Stimulated activated CD4-positive, alpha-beta T cell treated with anti-CD3 and anti-CD28 coated beads, Interleukin-4, amount 100 ng/mL, for 1 hour (primary cell): ENCODE measurements around the gene ALG6.
"Not testable (repeated sequence)": the region's sequence is repeated elsewhere in the genome, so short reads cannot be mapped to it uniquely, and the experiment has no call there.

Experiments
- DNase-seq: peaks from one replicate; pipeline ENCODE4 v3.0.0-alpha.2; 2020

Gene ALG6

GRCh38 chr1:63418101-63418500 is 50.7 kb downstream of the ALG6 start:
- DNase-seq, result no peak

- DNase-seq, result not testable (repeated sequence)
Observed at GRCh38 chr1:63420746-63421145, 53.3 kb downstream of the ALG6 start.

GRCh38 chr1:63423649-63424048 is 56.2 kb downstream of the ALG6 start:
- no peak for DNase-seq

- DNase-seq, result no peak
Observed at GRCh38 chr1:63428815-63429214, 61.4 kb downstream of the ALG6 start.

GRCh38 chr1:63429281-63429680 is 61.9 kb downstream of the ALG6 start:
- DNase-seq, result no peak

- DNase-seq, result no peak
Observed at GRCh38 chr1:63435161-63435560, 67.7 kb downstream of the ALG6 start.

- DNase-seq, result no peak
Observed at GRCh38 chr1:63442141-63442475, 74.7 kb downstream of the ALG6 start.

GRCh38 chr1:63448731-63449246 is 81.4 kb downstream of the ALG6 start:
- no peak for DNase-seq

GRCh38 chr1:63450416-63450815 is 83.0 kb downstream of the ALG6 start:
- no peak for DNase-seq

GRCh38 chr1:63453232-63453631 is 85.8 kb downstream of the ALG6 start:
- DNase-seq, result no peak

GRCh38 chr1:63454269-63454668 is 86.8 kb downstream of the ALG6 start:
- no peak for DNase-seq

GRCh38 chr1:63458750-63459149 is 91.3 kb downstream of the ALG6 start:
- no peak for DNase-seq

- DNase-seq, result no peak
Observed at GRCh38 chr1:63461661-63462230, 94.3 kb downstream of the ALG6 start.

GRCh38 chr1:63463248-63463647 is 95.8 kb downstream of the ALG6 start:
- DNase-seq, result no peak

- DNase-seq, result no peak
Observed at GRCh38 chr1:63466181-63466580, 98.8 kb downstream of the ALG6 start.

- no peak for DNase-seq
Observed at GRCh38 chr1:63466759-63467158, 99.3 kb downstream of the ALG6 start.

- DNase-seq, result not testable (repeated sequence)
Observed at GRCh38 chr1:63468683-63469082, 101.3 kb downstream of the ALG6 start.

- no peak for DNase-seq
Observed at GRCh38 chr1:63475761-63476160, 108.3 kb downstream of the ALG6 start.

- no peak for DNase-seq
Observed at GRCh38 chr1:63480057-63480456, 112.6 kb downstream of the ALG6 start.

GRCh38 chr1:63486629-63487028 is 119.2 kb downstream of the ALG6 start:
- DNase-seq, result no peak

- no peak for DNase-seq
Observed at GRCh38 chr1:63487336-63488065, 120.1 kb downstream of the ALG6 start.
